ENCODE measurements around the gene PCBD1.
A peak's percentile ranks its signal among the peaks of the same experiment; 100 is the strongest.
"Not testable (repeated sequence)": the region's sequence is repeated elsewhere in the genome, so short reads cannot be mapped to it uniquely, and the experiment has no call there.

Gene PCBD1

DNA sequence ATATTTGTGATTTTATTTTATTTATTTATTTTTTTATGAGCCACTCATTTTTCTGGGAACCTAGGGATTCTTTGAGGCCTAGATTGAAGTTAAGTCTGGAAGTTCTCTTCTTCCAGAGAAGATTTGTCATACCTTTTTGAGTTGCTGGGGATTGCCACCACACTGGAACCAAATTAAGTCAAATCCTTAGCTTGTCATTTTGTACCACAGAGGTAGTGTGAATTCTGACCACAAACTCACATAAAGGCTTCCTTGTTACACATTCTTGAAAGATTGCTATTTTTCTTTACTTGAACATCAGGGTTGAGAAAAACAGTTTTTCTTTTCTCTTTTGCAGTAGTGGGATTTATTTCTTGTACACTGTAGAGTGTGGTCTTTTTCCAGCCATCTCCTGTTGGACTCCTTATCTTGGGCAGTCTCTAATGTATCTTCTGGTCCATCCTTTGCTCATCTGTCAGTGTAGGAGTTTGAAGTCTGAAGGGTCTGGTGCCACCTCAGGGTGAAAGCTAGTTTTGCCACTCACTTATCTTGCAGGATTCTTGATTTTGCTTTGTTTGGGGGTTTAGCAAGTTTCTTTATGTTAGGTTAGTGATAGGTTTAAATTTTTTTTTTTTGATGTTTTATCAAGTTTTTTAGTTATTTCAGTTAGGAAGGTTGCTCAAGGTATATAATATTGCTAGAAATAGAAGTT, 24.8 kb downstream of the PCBD1 start:
- no peak for DNase-seq (ENCODE audit: low spot score)

DNA sequence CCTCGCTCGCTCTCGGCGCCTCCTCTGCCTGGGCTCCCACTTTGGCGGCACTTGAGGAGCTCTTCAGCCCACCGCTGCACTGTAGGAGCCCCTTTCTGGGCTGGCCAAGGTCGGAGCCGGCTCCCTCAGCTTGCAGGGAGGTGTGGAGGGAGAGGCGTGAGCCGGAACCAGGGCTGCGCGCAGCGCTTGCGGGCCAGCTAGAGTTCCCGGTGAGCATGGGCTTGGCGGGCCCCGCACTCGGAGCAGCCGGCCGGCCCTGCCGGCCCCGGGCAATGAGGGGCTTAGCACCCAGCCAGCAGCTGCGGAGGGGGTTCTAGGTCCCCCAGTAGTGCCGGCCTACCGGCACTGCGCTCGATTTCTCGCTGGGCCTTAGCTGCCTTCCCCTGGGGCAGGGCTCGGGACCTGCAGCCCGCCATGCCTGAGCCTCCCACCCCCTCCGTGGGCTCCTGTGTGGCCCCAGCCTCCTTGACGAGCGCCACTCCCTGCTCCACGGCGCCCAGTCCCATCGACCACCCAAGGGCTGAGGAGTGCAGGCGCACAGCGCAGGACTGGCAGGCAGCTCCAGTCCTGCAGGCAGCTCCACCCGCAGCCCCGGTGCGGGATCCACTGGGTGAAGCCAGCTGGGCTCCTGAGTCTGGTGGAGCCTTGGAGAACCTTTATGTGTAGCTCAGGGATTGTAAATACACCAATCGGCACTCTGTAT, 26.7 kb downstream of the PCBD1 start:
- not testable (repeated sequence) for DNase-seq (ENCODE audit: low spot score)

DNA sequence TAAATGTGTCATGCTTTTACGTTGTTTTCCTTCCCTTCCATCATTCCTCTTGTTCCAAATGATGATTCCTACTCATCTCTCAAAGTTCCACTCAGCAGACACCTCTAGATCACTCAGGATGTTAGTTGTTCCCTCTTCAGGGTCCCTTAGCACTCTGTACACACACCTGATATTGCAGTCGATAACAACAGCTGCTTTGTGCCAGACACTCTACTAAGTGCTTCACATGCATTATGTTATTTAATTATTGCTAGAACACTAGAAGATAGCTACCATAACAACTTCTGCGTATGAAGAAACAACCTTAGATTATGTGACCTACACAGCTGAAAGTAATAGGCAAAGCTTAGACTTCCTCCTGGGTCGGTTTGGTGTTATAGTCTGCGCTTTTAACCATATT, 29.6 kb downstream of the PCBD1 start:
- DNase-seq (ENCODE audit: low spot score) = no peak

DNA sequence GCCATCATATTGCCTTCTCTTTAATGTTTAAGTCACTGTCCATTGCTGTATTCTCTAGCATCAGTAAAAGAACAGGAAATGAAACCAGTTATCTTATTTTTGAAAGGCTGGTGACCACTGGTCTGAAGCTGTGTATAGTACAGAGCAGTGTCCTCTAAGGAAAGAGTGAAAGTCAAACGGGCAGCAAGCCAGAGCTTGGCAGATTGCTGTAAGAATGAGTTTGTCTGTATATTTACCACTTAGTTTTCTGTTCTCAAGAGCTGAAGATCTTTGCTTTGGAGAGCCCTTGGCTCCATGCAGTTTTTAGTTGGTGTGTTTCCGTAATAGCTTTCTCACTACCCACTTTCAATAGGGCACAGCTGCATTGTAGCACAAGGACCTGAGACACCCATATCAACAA, 31.9 kb downstream of the PCBD1 start:
- DNase-seq (ENCODE audit: low spot score) = no peak

DNA sequence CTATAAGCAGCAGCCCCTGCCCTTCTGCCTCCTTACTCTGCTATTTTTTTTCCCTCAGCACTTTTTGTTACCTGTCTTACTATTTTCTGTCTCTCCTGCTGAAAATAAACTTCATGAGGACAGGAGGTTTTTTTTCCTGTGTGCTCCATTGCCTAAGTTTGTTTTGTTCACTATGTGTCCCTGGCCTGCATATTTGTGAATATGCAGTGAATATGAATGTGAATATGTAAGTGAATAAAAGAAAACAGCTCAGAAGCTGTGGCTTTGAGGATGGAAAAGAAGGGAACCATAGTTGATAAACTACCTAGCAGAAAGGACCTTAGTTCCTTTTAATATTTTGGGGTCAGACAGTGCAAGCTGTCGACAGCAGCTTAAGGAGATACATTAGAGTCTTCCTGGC, 34.9 kb downstream of the PCBD1 start:
- no peak for DNase-seq (ENCODE audit: low spot score)

DNA sequence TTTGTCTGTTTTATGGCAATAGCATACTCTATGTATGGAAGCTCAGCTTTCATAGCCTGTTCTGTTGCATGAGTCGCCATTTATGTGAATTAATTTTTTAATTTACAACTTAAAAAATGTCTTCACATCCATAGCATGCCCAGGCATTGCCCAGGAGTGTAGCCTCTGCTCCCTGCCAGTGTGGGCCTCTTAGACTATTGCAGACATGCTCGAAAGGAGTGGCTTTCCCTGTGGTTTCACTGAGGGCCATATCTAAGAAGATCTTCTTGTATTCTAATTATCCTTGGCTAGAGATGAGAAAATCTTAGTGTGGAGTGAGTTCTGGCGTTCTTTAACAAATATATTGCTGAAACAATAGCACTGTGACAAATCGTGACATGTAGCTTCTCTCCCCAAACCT, 35.3 kb downstream of the PCBD1 start:
- DNase-seq (ENCODE audit: low spot score) = no peak

DNA sequence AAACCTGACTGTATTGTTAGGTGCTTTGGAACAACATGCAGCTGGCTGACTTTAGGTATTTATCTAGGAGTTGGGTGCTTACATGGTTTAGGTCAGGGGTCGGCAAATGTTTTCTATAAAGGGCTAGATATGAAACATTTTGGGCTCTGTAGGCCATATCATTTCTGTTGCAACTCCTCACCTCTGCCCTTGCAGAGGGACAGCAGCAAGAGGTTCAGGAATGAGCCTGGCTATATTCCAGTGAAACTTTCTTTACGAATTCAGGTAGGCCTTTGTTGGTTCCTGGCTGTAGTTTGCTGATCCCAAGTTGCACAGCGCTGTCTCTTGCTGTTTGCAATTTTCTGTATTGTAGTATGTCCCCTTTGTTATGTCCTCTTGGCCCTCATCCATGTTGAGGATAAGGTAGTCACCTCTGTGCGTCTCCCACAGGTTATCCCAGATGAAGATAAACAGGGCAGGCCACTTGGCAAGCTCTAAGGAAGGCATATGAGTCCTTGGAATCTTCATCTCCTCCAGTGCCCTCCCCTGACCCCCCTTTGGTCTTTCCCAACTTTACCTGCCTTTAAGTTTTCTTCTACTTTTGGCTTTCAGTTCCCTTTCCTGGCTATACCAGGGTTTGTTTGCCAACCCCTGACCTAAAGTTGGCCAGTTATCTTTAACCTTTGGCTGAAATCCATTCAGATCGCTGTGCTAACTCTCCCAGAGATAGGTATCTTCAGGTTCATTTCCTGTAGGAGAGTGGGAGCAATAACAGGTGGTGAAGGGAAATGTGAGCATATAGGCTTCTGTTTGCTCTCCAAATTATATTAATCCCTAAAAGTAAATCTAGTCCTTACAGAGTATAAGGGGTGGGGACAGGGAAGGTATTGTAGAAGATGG, 36.5 kb downstream of the PCBD1 start:
- DNase-seq (ENCODE audit: low spot score) = no peak

DNA sequence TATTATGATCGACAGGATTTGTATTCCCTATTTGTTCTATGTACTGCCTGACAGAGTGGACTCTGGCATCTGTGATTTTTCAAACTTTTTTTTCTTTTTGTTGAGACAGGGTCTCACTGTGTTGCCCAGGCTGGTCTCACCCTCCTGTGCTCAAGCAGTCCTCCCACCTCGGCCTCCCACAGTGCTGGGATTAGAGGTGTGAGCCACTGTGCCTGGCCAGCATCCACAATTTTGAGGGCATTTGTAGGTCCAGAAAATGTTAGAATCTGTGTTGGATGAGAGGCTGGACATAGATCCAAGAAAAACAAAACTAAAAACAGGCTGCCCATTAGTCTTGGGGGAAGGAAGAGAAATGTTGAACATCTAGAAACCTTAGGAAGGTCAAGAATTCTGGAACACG, 38.3 kb downstream of the PCBD1 start:
- no peak for DNase-seq (ENCODE audit: low spot score)

DNA sequence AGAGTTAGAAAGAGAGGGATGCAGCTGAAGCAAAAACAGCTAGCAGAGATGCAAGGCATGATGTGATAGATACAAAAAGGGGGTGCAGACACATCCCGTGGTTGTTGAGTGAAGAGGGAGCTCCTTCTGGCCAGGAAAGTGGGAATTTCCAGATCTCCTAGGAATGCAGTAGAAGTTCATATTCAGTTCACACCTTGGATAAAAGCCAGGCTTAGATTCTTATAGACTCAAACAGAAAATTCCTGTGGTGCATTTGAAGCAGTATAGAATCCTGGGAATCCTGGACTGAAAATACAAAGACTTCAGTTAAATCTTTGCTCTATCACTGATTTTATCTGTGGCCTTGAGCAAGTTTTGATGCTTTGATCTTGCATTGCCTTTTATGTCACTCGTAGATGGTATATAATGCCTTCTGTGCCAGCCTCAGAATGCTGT, 38.8 kb downstream of the PCBD1 start:
- peak; percentile 79 for DNase-seq (ENCODE audit: low spot score)

DNA sequence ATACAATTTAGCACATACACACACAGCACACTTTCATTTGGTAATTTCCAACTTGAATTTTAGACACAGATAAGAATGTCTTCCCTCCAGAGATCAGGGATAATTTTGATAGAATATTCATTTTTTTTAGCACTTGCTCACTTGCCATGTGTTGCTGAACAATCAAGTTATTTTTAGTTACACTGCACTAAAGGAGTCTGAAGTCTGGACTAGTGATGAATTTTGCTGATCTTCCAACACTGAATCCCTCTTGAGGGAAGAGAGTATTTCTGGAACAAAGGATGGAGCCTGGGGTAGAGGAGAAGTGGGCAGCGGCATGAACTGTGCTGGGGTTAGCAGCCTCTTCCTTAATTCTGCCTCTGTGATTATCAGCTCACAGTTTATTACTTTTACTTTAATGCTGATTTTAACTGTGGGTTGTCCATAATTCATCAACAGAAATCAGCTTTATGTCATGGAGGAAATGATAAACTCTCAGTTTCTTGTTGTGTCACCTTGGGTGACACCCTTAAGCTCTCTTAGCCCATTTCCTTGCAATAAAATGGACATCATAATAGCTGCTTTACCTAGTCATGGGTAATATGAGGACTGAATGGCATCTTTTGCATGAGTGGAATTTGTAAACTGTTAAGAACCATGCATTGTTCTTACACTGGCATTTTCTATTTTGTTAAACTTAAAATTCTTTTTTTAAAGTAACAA, 40.6 kb downstream of the PCBD1 start:
- no peak for DNase-seq (ENCODE audit: low spot score)

DNA sequence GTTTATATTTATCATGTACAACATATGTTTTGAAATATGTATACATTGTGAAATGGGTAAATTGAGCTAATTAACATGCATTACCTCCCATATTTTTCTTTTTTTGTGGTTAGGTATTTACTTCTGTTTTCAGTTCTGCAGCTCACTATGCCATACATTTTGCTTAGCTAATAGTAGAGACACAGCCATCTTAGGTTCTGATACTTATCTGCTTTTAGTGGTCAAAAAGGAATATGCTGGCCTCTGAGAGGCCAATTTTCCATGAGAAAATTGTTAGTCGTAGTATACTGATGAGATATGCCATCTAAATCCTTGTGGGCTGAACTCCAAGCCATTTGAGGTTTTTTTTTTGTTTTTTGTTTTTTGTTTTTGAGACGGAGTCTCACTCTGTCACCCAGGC, 41.6 kb downstream of the PCBD1 start:
- no peak for DNase-seq (ENCODE audit: low spot score)

DNA sequence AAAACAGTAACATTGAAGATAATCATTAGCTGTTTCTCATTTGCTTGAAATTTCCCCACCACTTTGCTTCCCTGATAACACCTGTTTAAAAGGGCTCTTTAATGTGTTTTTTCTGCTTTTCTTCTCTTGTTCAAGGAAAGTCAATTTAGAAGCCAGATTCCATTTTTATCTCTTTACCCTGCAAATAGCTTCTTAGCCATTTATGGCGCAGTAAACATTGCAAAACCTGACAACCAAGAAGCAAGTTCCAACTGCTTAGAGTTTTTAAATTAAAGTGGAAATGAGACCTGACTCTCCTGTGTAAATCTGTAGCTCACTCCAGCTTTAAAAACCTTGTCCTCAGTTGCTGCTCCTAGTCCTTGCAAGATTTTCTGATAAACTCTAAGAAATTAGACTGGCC, 42.5 kb downstream of the PCBD1 start:
- no peak for DNase-seq (ENCODE audit: low spot score)

DNA sequence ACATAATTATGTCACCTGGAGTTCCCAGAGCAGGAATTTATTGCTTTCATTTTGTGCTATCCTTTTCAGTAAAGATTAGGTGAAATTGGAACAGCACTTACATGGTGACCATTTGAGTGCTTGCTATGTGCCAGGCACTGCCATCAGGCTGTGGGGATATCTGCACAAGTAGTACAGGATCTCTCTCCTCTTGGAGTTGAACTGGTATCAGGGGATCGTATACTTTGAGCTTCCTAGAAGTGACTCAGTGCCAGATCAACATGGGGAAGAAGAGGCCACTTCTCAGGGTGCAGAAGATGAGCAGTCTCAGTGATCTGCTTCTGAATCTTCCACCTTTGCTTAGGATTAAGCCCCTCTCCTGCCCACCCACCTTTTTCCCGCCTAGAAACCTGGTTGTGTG, 43.1 kb downstream of the PCBD1 start:
- no peak for DNase-seq (ENCODE audit: low spot score)

DNA sequence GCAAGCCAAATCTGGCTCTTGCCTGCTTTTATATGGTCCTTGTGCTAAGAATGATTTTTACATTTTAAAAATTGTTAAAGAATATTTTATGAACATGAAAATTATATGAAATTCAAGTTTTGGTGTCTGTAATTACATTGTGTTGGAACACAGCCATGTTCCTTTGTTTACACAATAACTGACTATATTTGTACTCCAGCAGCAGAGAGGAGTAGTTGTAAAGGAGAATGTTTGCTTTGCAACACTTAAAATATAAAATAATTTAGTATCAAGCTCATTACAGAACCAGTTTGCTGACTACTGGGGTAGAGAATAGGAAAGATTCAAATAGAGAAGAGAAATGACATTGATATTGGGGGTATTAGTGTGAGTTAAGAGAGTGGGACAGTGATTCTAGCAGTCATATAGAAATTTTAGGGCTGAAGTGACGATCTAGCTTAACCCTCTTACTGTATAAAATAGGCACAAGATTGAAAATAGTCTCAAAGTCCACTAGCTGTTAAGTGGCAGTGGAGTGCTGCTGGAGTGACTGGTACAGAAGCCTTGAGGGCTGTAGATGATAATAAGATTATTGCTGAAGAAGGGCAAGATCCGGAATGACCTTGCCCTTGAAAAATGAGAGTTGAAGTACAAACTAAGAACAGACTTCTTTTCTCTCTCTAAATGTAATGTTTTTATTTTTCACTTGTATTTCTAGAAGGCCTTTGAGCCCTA, 44.4 kb downstream of the PCBD1 start:
- no peak for DNase-seq (ENCODE audit: low spot score)

DNA sequence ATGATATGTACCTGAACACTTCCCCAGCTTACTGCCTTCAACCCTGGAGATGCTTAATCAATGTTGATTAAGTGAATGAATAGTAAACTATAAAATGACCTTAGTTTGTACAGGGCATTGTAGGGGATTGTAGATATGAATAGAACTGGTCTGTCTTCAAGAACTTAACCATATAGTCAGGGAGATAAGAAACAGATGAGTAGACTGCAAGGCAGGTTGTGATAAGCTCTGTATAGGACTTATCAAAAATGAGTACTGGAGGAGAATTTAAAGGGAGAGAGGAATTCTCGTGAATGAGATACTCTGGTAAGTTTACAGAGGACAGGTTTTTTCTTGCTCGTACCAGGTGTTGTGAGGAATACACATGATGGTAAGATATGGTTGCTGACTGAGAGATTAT, 45.0 kb downstream of the PCBD1 start:
- no peak for DNase-seq (ENCODE audit: low spot score)

DNA sequence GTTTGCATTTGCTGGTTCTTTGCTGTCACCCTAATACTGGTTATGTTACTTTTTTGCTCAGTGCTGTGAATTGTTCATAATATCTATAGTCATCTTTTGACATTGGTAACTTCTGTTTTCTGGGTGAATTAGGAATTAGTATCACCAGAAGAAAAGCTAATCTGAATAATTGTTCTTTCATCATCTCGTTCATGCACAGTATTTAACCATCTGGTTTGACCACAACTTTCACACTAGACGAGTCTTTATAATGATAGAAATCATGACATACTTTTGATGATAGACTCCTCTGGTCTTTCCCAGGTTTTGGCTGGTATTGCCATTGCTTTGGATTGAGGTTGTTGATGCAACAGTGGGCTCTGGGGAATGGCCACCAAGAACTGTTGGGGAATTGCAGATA, 47.5 kb downstream of the PCBD1 start:
- DNase-seq (ENCODE audit: low spot score) = no peak

DNA sequence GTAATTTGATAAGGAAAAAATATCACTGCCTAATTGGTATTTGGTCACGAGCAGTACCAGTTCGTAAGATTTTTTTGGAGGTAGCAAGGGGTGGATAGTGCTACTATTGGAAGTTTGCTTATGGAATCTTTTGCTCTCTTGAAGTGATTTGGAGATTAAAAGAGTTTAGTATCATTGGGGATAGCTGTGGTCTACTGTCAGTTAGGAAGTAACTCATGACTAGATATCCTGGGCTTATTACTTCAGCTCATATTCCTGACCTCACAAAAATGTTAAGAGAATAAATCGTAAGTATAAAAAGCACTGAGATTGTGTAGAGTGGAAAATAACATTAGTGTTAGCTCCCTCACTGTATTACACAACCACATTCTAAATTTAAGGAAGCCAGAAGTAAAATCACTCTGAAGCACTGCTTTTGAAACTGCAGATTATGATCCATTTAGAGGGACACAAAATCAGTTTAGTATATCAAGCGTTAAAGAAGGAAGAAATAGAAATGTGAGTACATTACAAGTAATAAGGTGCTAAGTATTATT, 50.0 kb downstream of the PCBD1 start:
- no peak for DNase-seq (ENCODE audit: low spot score)

DNA sequence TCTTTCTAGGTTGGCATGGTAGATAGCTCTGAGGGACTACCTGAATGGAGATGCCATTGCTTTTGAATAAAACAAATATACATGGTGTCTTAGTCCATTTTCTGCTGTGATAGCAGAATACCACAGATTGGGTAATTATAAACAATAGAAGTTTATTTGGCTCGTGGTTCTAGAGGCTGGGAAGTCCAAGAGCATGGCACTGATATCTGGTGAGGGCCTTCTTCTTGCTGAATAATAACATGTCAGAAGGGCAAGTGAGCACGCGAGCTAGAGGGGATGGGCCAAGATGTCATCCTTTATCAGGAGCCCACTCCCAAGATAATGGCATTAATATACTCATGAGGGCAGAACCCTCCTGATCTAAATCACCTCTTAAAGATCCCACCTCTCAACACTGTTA, 50.7 kb downstream of the PCBD1 start:
- no peak for DNase-seq (ENCODE audit: low spot score)

DNA sequence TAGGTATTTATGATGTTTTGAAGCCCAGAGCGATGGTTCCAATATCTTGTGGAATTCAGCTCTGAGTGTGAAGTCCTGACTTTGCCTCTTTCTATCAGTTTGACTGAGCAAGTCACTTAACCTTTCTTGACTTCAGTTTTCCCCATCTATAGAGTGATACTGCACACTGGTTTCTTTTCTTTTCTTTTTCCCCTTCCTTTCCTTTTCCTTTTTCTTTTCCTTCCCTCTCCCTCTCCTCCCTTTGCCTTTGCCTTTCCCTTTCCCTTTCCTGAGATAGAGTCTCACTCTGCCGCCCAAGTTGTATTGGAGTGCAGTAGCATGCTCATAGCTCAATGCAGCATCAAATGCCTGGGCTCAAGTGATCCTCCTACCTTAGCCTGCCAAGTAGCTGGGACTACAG, 52.0 kb downstream of the PCBD1 start:
- DNase-seq (ENCODE audit: low spot score) = no peak

DNA sequence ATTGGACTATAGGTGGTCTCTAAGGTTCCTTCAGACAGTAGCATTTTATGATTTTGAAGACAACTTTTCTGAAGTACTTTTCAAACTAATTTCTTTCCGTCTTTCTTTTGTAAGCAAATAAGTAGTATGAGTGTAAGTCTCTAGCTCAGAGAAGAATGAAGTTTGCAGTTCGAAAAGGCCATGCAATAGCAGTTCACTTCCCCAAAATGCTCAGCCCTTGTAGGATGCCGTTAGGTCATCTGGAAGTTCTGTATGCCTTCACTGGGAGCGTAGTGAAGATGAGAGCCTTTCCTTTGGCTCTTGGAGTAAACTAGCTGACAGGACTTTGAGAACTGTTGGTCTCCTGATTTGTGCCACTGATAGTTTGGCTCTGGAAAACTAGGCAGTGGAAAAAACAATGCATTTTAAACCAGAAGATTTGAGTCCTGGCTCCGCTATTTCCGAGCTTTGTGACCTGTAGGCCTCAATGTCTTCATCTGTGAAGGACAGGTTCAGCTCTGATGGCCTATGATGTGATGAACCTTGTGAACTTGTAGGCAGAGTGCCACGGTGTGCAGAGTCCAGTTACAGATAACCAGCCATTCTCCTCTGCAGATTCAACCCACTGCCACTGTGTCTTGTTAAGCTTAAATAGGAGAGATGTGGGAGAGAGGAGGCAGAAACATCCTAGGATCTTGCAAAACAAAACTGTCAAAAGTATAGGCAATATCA, 53.8 kb downstream of the PCBD1 start:
- DNase-seq (ENCODE audit: low spot score) = no peak

DNA sequence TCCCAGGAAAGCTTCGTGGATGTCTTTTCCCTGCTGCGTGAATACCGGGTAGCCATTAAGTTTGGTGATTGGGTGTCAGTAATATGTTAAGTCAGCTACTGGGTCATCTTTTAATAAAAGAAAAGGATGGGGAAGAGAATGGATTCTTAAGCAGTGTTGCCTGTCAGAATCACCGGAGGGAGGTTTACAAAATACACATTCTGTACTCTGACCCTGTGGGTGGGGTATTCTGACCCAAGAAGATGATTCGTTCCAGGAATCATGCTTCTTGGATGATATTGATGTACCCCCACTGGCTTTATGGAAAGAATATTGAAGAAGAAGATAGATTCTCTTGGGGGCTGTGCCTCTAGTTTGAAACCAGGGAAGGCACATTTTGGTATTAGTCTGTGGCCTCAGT, 54.3 kb downstream of the PCBD1 start:
- DNase-seq (ENCODE audit: low spot score) = no peak

All from kidney tubule cell (primary cell).